IPS-18a (cell line): Measurements from ENCODE around the gene UBN1.
"Not testable (repeated sequence)": the region's sequence is repeated elsewhere in the genome, so short reads cannot be mapped to it uniquely, and the experiment has no call there.

Experiments
- H3K27ac ChIP-seq: one replicate; pipeline ENCODE4 v1.5.1; 2013; ENCODE audit warnings: low read length
- H3K27me3 ChIP-seq: one replicate; pipeline ENCODE4 v1.6.1; 2013; ENCODE audit warnings: mild to moderate bottlenecking, low read length; ENCODE audit not compliant: control insufficient read depth, insufficient read depth
- H3K36me3 ChIP-seq: one replicate; pipeline ENCODE4 v1.6.1; 2013; ENCODE audit warnings: low read depth, low read length; ENCODE audit not compliant: control insufficient read depth
- H3K4me1 ChIP-seq: one replicate; pipeline ENCODE4 v1.6.1; 2013; ENCODE audit warnings: low read depth, low read length; ENCODE audit not compliant: control insufficient read depth
- H3K4me3 ChIP-seq: one replicate; pipeline ENCODE4 v1.5.1; 2013; ENCODE audit warnings: low read length
- H3K9ac ChIP-seq: one replicate; pipeline ENCODE4 v1.6.1; 2013; ENCODE audit warnings: mild to moderate bottlenecking, low read length, moderate library complexity
- H3K9me3 ChIP-seq: one replicate; pipeline ENCODE4 v1.6.1; 2013; ENCODE audit warnings: low read depth, low read length; ENCODE audit not compliant: control insufficient read depth

The UBN1 gene

GRCh38 chr16:4927661-4928060 is 80.4 kb downstream of the UBN1 start:
- Histone ChIP-seq H3K9ac (no peak overlapping the region), H3K36me3 (no peaks in the 10 kb centered on the region), H3K9me3 (peaks cover 6% of the 10 kb centered on the region), H3K27me3 (no peaks in the 10 kb centered on the region), H3K4me3 (no peak overlapping the region), H3K4me1 (peaks cover 11% of the 10 kb centered on the region), H3K27ac (no peak overlapping the region)

DNA sequence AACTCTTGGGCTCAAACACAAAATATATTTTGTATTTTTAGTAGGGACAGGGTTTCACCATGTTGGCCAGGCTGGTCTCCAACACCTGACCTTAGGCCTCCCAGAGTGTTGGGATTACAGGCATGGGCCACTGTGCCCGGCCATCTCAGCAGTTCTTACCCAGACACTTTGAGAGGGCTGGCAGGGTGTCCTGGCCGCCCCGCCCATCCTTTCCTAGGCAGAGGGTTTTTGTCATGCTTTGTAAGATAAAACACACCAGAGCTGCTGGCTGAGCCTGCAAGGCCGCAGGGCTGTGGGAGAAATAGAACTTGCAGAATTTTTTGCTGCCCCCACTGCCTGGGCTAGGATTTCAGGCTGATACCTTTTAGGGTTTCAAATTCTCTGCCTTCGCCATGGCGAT is 80.9 kb downstream of the UBN1 start:
- Histone ChIP-seq H3K27me3 (no peaks in the 10 kb centered on the region), H3K9me3 (peaks cover 6% of the 10 kb centered on the region), H3K9ac (no peak overlapping the region), H3K4me1 (peaks cover 11% of the 10 kb centered on the region), H3K36me3 (no peaks in the 10 kb centered on the region), H3K27ac (no peak overlapping the region), H3K4me3 (no peak overlapping the region)

DNA sequence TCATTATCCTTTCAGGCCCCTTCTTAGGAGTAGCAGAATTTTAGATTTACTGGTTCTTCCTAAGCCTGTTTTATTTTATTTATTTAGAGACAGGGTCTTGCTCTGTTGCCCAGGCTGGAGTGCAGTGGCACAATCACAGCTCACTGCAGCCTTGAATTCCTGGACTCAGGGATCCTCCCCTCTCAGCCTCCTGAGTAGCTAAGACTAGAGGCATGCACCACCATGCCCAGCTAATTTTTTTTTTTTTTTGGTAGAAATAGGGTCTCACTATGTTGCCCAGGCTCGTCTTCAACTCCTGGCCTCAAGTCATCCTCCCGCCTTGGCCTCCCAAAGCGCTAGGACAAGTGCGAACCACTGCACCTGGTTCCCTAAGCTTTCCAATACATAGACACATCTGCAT is 82.3 kb downstream of the UBN1 start:
- H3K27me3 ChIP-seq, H3K36me3 ChIP-seq, H3K4me3 ChIP-seq, H3K9ac ChIP-seq, H3K27ac ChIP-seq, H3K9me3 ChIP-seq, H3K4me1 ChIP-seq: not testable (repeated sequence)

DNA sequence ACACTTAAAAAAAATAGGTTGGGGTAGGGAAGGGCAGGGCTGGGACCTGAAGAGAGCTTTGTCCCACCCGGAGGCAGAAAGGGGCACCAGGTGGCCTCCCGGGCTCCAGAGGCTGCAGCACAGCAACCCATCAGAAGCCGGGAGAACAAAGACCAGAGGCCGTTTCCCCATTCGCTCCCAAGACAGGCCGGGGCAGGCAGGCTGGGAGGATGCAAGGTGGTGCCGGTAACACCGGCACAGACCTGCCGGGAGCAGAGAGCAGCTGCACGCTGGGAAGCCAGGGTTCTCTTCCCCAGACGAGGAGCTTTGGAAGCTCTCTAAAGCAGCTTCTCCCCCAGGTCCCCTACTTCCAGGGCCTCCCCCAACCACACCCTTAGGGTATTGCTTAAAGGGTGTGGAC is 84.1 kb downstream of the UBN1 start:
- H3K27me3 ChIP-seq, result peaks cover 8% of the 10 kb centered on the region
- peaks cover 6% of the 10 kb centered on the region for H3K9me3 ChIP-seq
- H3K4me3 ChIP-seq, result no peak overlapping the region
- no peak overlapping the region for H3K9ac ChIP-seq
- no peaks in the 10 kb centered on the region for H3K4me1 ChIP-seq
- H3K27ac ChIP-seq, result no peak overlapping the region
- no peaks in the 10 kb centered on the region for H3K36me3 ChIP-seq
